Vagina (tissue), 2 donors: ENCODE results near the gene KRT86. TPM values are rescaled to one million over a fixed set of nuclear protein-coding genes. Genes with fewer than 3 reads are reported as not detected.

Source experiments
- DNase-seq, 2 donors: peaks; one replicate each; pipeline ENCODE4 v3.0.0-alpha.2; 2017; ENCODE audit errors: extremely low spot score in 2 of 2
- H3K27ac ChIP-seq: fragments of 200-600 bp; sonication (generic); one replicate; pipeline ENCODE4 v1.5.1; 2019
- H3K27me3 ChIP-seq: fragments of 200-600 bp; sonication (generic); one replicate; pipeline ENCODE4 v1.5.1; 2019
- H3K36me3 ChIP-seq, 2 donors: fragments of 200-600 bp; sonication (generic); one replicate each; pipeline ENCODE4 v1.5.1; 2017 to 2019
- H3K4me1 ChIP-seq: fragments of 200-600 bp; sonication (generic); one replicate; pipeline ENCODE4 v1.5.1; 2019
- H3K4me3 ChIP-seq, 2 donors: fragments of 200-600 bp; sonication (generic); 1 replicate in 1 of 2; 2 replicates in 1 of 2; pipeline ENCODE4 v1.5.1; 2016 to 2019
- H3K9me3 ChIP-seq: fragments of 200-600 bp; sonication (generic); one replicate; pipeline ENCODE4 v1.5.1; 2019
- CTCF ChIP-seq, 3 experiments: fragments of 450-650 bp in 2 of 3; fragments of 200-600 bp in 1 of 3; sonication (generic) in 1 of 3; IDR thresholded peaks; one replicate each; pipeline ENCODE4 v1.5.1; 2017 to 2019; ENCODE audit warnings: antibody characterized with exemption in 3 of 3, mild to moderate bottlenecking in 2 of 3, moderate library complexity in 2 of 3
- POLR2A ChIP-seq, 2 donors: fragments of 450-650 bp; IDR thresholded peaks; one replicate each; pipeline ENCODE4 v1.6.1; 2017; ENCODE audit warnings: antibody characterized with exemption in 2 of 2, mild to moderate bottlenecking in 2 of 2, moderate library complexity in 2 of 2
- POLR2AphosphoS5 ChIP-seq, 2 donors: sonication (generic); formaldehyde crosslinking; IDR thresholded peaks; one replicate each; pipeline ENCODE4 v1.9.0; 2017; ENCODE audit warnings: antibody characterized with exemption in 2 of 2, mild to moderate bottlenecking in 2 of 2, low read depth in 1 of 2; ENCODE audit not compliant: insufficient read depth in 1 of 2
- intact Hi-C: fragments of 100-400 bp; cut with DNase I; formaldehyde crosslinking; loops from one replicate; pipeline ENCODE4 v1.15.1; 2023
- total RNA-seq: library from RNA; depleted of rRNA; stranded (reverse); fragments of >200 nt; gene quantifications from one replicate; pipeline ENCODE4 v1.2.3, GENCODE V29; 2016

The KRT86 gene
- not detected for total RNA-seq

GRCh38 chr12:52274521-52275120, at the start of gene KRT86:
Gene KRT86 (plus strand): TSS chr12:52274645. CDS start chr12:52301917, 27,272 bp downstream.
- peaks cover 13% of the 10 kb centered on the region for H3K4me1 ChIP-seq
- H3K27me3 ChIP-seq: no peaks in the 10 kb centered on the region
- TF ChIP-seq CTCF (IDR thresholded peaks at IDR 0.05) (no peak), POLR2AphosphoS5 (IDR thresholded peaks at IDR 0.05; ENCODE audit: insufficient read depth in 1 of 2, low read depth in 1 of 2) (no peak), POLR2A (IDR thresholded peaks at IDR 0.05) (no peak)
- no peaks in the 10 kb centered on the region for H3K36me3 ChIP-seq
- H3K27ac ChIP-seq: no peak within 1 kb of the TSS
- no peak within 1 kb of the TSS for H3K4me3 ChIP-seq
- DNase-seq: peak in 1 of 2 donors; percentile 52
- no peaks in the 10 kb centered on the region for H3K9me3 ChIP-seq
- intact Hi-C loops: no loop called here

DNA sequence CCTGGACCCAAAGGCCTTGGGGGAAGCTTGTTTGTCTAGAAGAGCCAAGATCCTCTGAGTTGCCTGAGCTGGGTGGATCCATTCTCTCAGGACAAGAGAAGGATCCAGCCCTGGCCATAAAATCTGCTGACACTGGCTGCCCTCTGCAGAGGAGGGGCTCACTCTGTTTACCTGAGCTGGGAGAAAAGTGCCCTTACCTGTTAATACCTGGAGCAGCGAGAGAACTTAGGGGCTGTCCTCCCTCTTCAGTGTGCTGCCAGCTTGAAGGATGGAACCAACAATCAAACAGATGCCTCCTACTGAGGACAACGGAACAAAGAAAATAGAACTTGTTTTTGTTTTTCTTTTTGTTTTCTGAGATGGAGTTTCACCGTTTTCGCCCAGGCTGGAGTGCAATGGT, 48.7 kb upstream of the KRT86 start:
- no peaks in the 10 kb centered on the region for H3K27me3 ChIP-seq
- H3K4me3 ChIP-seq: no peak overlapping the region
- H3K4me1 ChIP-seq: no peaks in the 10 kb centered on the region
- no peak for DNase-seq
- intact Hi-C loops: no loop called here
- H3K9me3 ChIP-seq: no peaks in the 10 kb centered on the region
- TF ChIP-seq POLR2AphosphoS5 (IDR thresholded peaks at IDR 0.05; ENCODE audit: insufficient read depth in 1 of 2, low read depth in 1 of 2) (no peak), CTCF (IDR thresholded peaks at IDR 0.05) (no peak), POLR2A (IDR thresholded peaks at IDR 0.05) (no peak)
- H3K27ac ChIP-seq: no peak overlapping the region
- no peaks in the 10 kb centered on the region for H3K36me3 ChIP-seq

DNA sequence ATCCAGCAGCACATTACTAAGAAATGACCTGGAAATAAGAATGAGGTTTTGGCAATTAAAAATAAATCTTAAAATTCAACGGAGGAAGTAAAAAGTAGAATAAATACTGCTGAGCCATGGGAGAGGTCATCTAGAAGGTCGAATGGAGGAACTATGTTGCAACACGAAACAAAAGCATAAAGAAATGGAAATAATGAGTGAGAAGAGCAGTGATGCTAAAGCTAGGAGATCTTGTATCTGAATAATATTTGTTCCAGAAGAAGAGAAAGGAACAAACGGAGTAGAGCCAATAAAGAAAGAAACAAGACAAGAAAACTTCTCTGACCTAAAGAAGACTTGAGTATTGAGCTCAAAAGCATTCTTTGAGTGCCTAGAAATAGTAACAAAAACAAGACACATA, 48.0 kb upstream of the KRT86 start:
- no peak for DNase-seq
- Histone ChIP-seq H3K9me3 (no peaks in the 10 kb centered on the region), H3K4me1 (peaks cover 7% of the 10 kb centered on the region), H3K36me3 (no peaks in the 10 kb centered on the region), H3K27me3 (no peaks in the 10 kb centered on the region), H3K27ac (no peak overlapping the region), H3K4me3 (no peak overlapping the region)
- intact Hi-C loops: no loop called here
- TF ChIP-seq POLR2A (IDR thresholded peaks at IDR 0.05) (no peak), POLR2AphosphoS5 (IDR thresholded peaks at IDR 0.05; ENCODE audit: insufficient read depth in 1 of 2, low read depth in 1 of 2) (no peak), CTCF (IDR thresholded peaks at IDR 0.05) (no peak)

- Histone ChIP-seq H3K27ac (no peak overlapping the region), H3K27me3 (no peaks in the 10 kb centered on the region), H3K36me3 (no peaks in the 10 kb centered on the region), H3K4me1 (peaks cover 18% of the 10 kb centered on the region), H3K4me3 (no peak overlapping the region), H3K9me3 (no peaks in the 10 kb centered on the region)
- intact Hi-C loops: no loop called here
- DNase-seq: no peak
- TF ChIP-seq POLR2AphosphoS5 (IDR thresholded peaks at IDR 0.05; ENCODE audit: insufficient read depth in 1 of 2, low read depth in 1 of 2) (no peak), POLR2A (IDR thresholded peaks at IDR 0.05) (no peak), CTCF (IDR thresholded peaks at IDR 0.05) (no peak)
These were observed 46.8 kb upstream of the KRT86 start for GRCh38 chr12:52227606-52228166.

DNA sequence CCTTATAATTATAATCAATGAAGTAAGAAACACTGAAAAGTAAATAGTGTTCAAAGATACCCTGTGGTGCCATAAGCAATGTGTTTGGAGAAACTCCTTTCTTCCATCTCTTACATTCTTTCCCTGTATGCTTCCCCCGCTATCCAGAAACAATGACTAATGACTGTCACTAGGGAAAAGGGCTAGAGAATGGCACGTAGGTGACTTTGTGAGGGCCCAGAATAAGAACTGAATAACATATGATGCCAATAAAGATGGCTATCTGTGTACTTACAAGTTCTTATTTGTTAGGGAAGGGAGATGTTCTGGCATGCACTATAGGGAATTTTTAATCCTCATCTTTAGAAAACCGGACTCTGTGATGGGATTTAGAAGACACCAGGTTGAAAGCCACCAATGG, 46.1 kb upstream of the KRT86 start:
- no peak overlapping the region for H3K27ac ChIP-seq
- TF ChIP-seq POLR2A (IDR thresholded peaks at IDR 0.05): no peak
- no peak for TF ChIP-seq POLR2AphosphoS5 (IDR thresholded peaks at IDR 0.05; ENCODE audit: insufficient read depth in 1 of 2, low read depth in 1 of 2)
- TF ChIP-seq CTCF (IDR thresholded peaks at IDR 0.05): no peak

More for the DNA sequence above, 46.1 kb upstream of the KRT86 start:
- intact Hi-C loops: no loop called here
- Histone ChIP-seq H3K27me3 (no peaks in the 10 kb centered on the region), H3K4me3 (no peak overlapping the region), H3K36me3 (no peaks in the 10 kb centered on the region), H3K4me1 (peaks cover 25% of the 10 kb centered on the region), H3K9me3 (no peaks in the 10 kb centered on the region)
- DNase-seq: no peak
